GM18909 (cell line): ENCODE measurements around the gene GRID1.
"Not testable (repeated sequence)": the region's sequence is repeated elsewhere in the genome, so short reads cannot be mapped to it uniquely, and the experiment has no call there.

Source experiments
- ATAC-seq: cut with Tn5 transposase; IDR thresholded peaks from one replicate; pipeline ENCODE4 v1.9.1; 2021; ENCODE audit warnings: mild to moderate bottlenecking; ENCODE audit not compliant: unreplicated experiment, poor library complexity

GRID1 gene

GRCh38 chr10:86036544-86036831 is 330.1 kb downstream of the GRID1 start:
- ATAC-seq = no peak

GRCh38 chr10:86035791-86036543 is 330.6 kb downstream of the GRID1 start:
- no peak for ATAC-seq

- no peak for ATAC-seq
These were observed 331.9 kb downstream of the GRID1 start for GRCh38 chr10:86034710-86035109.

- ATAC-seq = no peak
These were observed 333.0 kb downstream of the GRID1 start for GRCh38 chr10:86033581-86033980.

- not testable (repeated sequence) for ATAC-seq
These were observed 334.5 kb downstream of the GRID1 start for GRCh38 chr10:86032087-86032486.

GRCh38 chr10:86030312-86030711 is 336.3 kb downstream of the GRID1 start:
- no peak for ATAC-seq

- ATAC-seq = no peak
These were observed 339.2 kb downstream of the GRID1 start for GRCh38 chr10:86027346-86027745.

GRCh38 chr10:86025509-86025908 is 341.1 kb downstream of the GRID1 start:
- ATAC-seq = no peak

- ATAC-seq = no peak
These were observed 342.1 kb downstream of the GRID1 start for GRCh38 chr10:86024281-86025041.

- ATAC-seq = no peak
These were observed 342.7 kb downstream of the GRID1 start for GRCh38 chr10:86023931-86024280.

- no peak for ATAC-seq
These were observed 343.3 kb downstream of the GRID1 start for GRCh38 chr10:86023336-86023735.

- ATAC-seq = no peak
These were observed 343.7 kb downstream of the GRID1 start for GRCh38 chr10:86022906-86023305.

- ATAC-seq = no peak
These were observed 346.5 kb downstream of the GRID1 start for GRCh38 chr10:86020134-86020533.

GRCh38 chr10:86019141-86019540 is 347.5 kb downstream of the GRID1 start:
- ATAC-seq = no peak

GRCh38 chr10:86018735-86019058 is 347.9 kb downstream of the GRID1 start:
- ATAC-seq = no peak

GRCh38 chr10:86017841-86018734 is 348.5 kb downstream of the GRID1 start:
- peak; percentile 75 for ATAC-seq

- no peak for ATAC-seq
These were observed 353.0 kb downstream of the GRID1 start for GRCh38 chr10:86013568-86013967.

- ATAC-seq = no peak
These were observed 359.4 kb downstream of the GRID1 start for GRCh38 chr10:86007171-86007570.

GRCh38 chr10:86004337-86004736 is 362.3 kb downstream of the GRID1 start:
- ATAC-seq = no peak

- ATAC-seq = no peak
These were observed 363.4 kb downstream of the GRID1 start for GRCh38 chr10:86003201-86003621.

GRCh38 chr10:86001521-86001920 is 365.1 kb downstream of the GRID1 start:
- no peak for ATAC-seq
